ENCODE results near the gene KCNN2. TPM values are rescaled to one million over a fixed set of nuclear protein-coding genes. Genes with fewer than 3 reads are reported as not detected.

The KCNN2 gene
- total RNA-seq, 1 experiment from 2014 or later: not detected

- Histone ChIP-seq H2AFZ (ENCODE audit: low read depth, low read length, poor library complexity, severe bottlenecking) (no peak overlapping the region), H3K9ac (ENCODE audit: low read length) (no peak overlapping the region), H3K4me2 (ENCODE audit: low read length) (no peak overlapping the region), H4K20me1 (ENCODE audit: insufficient read depth) (no peaks in the 10 kb centered on the region), H3K4me1 (ENCODE audit: control insufficient read depth in 1 of 2, insufficient read depth in 2 of 2, low read length in 2 of 2) (no peaks in the 10 kb centered on the region), H3K36me3 (ENCODE audit: control insufficient read depth in 1 of 2, insufficient read depth in 2 of 2, low read length in 2 of 2) (no peaks in the 10 kb centered on the region), H3K79me2 (ENCODE audit: insufficient read depth, low read length) (no peaks in the 10 kb centered on the region), H3K27me3 (ENCODE audit: insufficient read depth, low read length) (peaks cover 24% of the 10 kb centered on the region; the same call in 1 of the 2 replicates), H3K4me3 (replicated peaks in 1 of 2; ENCODE audit: low read depth in 1 of 2, low read length in 2 of 2) (no peak overlapping the region), H3K9me3 (ENCODE audit: control insufficient read depth in 1 of 2, insufficient read depth in 1 of 2, low read depth in 1 of 2, low read length in 2 of 2) (no peaks in the 10 kb centered on the region), H3K9me2 (ENCODE audit: insufficient read depth) (no peaks in the 10 kb centered on the region), H3K27ac (ENCODE audit: low read depth, low read length) (no peak overlapping the region)
- intact Hi-C loops (cut with micrococcal nuclease): no loop called here
- TF ChIP-seq EGR1 (IDR thresholded peaks at IDR 0.05; ENCODE audit: low read depth) (no peak), ATF3 (IDR thresholded peaks at IDR 0.05) (no peak), MAX (IDR thresholded peaks at IDR 0.05) (no peak), EZH2 (IDR thresholded peaks at IDR 0.05) (no peak), RAD21 (IDR thresholded peaks at IDR 0.05; ENCODE audit: low read depth) (no peak), YY1 (IDR thresholded peaks at IDR 0.05; ENCODE audit: extremely low read depth, insufficient replicate concordance, low read depth, low read length) (no peak), ZBTB33 (IDR thresholded peaks at IDR 0.05; ENCODE audit: extremely low read depth, insufficient replicate concordance, low read length) (no peak), ZFX (IDR thresholded peaks at IDR 0.05) (no peak), SIN3A (IDR thresholded peaks at IDR 0.05; ENCODE audit: low read depth) (no peak), CEBPB (IDR thresholded peaks at IDR 0.05; ENCODE audit: low read depth) (no peak), ZNF274 (IDR thresholded peaks at IDR 0.05; ENCODE audit: low read depth, low read length) (no peak), POLR2AphosphoS5 (IDR thresholded peaks at IDR 0.05; ENCODE audit: low read depth, low read length) (no peak), SP1 (IDR thresholded peaks at IDR 0.05; ENCODE audit: low read depth) (no peak), FOSL1 (IDR thresholded peaks at IDR 0.05; ENCODE audit: low read depth) (no peak), EZH2phosphoT487 (IDR thresholded peaks at IDR 0.05; ENCODE audit: borderline replicate concordance) (no peak), POLR2A (IDR thresholded peaks at IDR 0.05; ENCODE audit: borderline replicate concordance, extremely low read depth, insufficient read depth, insufficient read length) (no peak), REST (IDR thresholded peaks at IDR 0.05; ENCODE audit: low read depth) (no peak), CTCF (IDR thresholded peaks at IDR 0.05 in 2 of 3, conservative IDR thresholded peaks at IDR 0.05 in 1 of 3; ENCODE audit: borderline replicate concordance in 1 of 3, insufficient read depth in 1 of 3, low read depth in 2 of 3, low read length in 2 of 3) (no peak), CBX3 (IDR thresholded peaks at IDR 0.05; ENCODE audit: low read depth) (no peak), JUND (IDR thresholded peaks at IDR 0.05) (no peak)
- ChIA-PET CTCF (interaction anchor here (0.9 to 1.1 kb wide), 2 partner anchors 131 to 134 kb away, joined by 3 to 4 read pairs; no protein-coding TSS in a partner anchor), POLR2A (no interaction called here), RAD21 (ENCODE audit: low non-redundant PET in 1 of 2, low total read pairs in 2 of 2, uncharacterized antibody in 2 of 2, unreplicated experiment in 2 of 2) (no interaction called here)
- ATAC-seq (no peak), DNase-seq (ENCODE audit: low read depth, low spot score) (no peak)
- no TSS peak for BruUV-seq (replicated peaks)
Observed at GRCh38 chr5:114316167-114316566, 45.7 kb upstream of the KCNN2 start.
